IMR-90 (cell line): ENCODE measurements around the gene MYH6. TPM values are rescaled to one million over a fixed set of nuclear protein-coding genes. Genes with fewer than 3 reads are reported as not detected.

Experiments used
- ATAC-seq: fragments of 200-7000 bp; cut with Tn5 transposase; 2 replicates; pipeline ENCODE4 v1.9.1; 2020; ENCODE audit warnings: low read depth, mild to moderate bottlenecking, moderate library complexity
- BruUV-seq: library from RNA; stranded (reverse); fragments of 400-500 nt; replicated peaks from 2 replicates; lab custom pipeline; 2021; lab: Mats Ljungman, UMichigan
- CTCF ChIA-PET: fragments of 300-600 bp; formaldehyde crosslinking; extraction: SDS; loops from one replicate; lab custom pipeline; 2021; ENCODE audit warnings: antibody characterized with exemption; lab: Yijun Ruan, JAX
- POLR2A ChIA-PET: fragments of 300-600 bp; sonication (Branson Sonifier 250); formaldehyde crosslinking; loops from one replicate; lab custom pipeline; 2022; ENCODE audit warnings: antibody characterized with exemption; ENCODE audit not compliant: unreplicated experiment; lab: Charles Lee
- DNase-seq: peaks from one replicate; pipeline ENCODE4 v3.0.0; 2013
- H2AFZ ChIP-seq: replicated peaks from 2 replicates; pipeline ENCODE3; 2013; ENCODE audit warnings: low read length, mild to moderate bottlenecking; ENCODE audit not compliant: poor library complexity
- H2AK5ac ChIP-seq: 2 replicates; pipeline ENCODE4 v1.6.1; 2013; ENCODE audit warnings: low read depth, low read length, inconsistent platforms
- H2AK9ac ChIP-seq: replicated peaks from 2 replicates; pipeline ENCODE3; 2013; ENCODE audit warnings: mild to moderate bottlenecking, low read depth, low read length, moderate library complexity; ENCODE audit not compliant: poor library complexity
- H2BK120ac ChIP-seq: 2 replicates; pipeline ENCODE4 v1.6.1; 2013; ENCODE audit warnings: low read depth, low read length, inconsistent platforms
- H2BK15ac ChIP-seq: 3 replicates; pipeline ENCODE4 v1.6.1; 2013; ENCODE audit warnings: low read depth, low read length, inconsistent platforms
- H2BK20ac ChIP-seq: 2 replicates; pipeline ENCODE4 v1.6.1; 2013; ENCODE audit warnings: low read depth, mild to moderate bottlenecking, inconsistent platforms, low read length, moderate library complexity
- H2BK5ac ChIP-seq: 2 replicates; pipeline ENCODE4 v1.6.1; 2013; ENCODE audit warnings: mild to moderate bottlenecking, low read depth, low read length, inconsistent platforms; ENCODE audit not compliant: poor library complexity, severe bottlenecking
- H3K14ac ChIP-seq: replicated peaks from 2 replicates; pipeline ENCODE4 v1.6.1; 2013; ENCODE audit warnings: low read depth, low read length, inconsistent platforms
- H3K18ac ChIP-seq: 2 replicates; pipeline ENCODE4 v1.6.1; 2013; ENCODE audit warnings: low read depth, low read length, control low read depth
- H3K23ac ChIP-seq: 2 replicates; pipeline ENCODE4 v1.6.1; 2013; ENCODE audit warnings: low read depth, low read length, inconsistent platforms
- H3K27ac ChIP-seq: 2 replicates; pipeline ENCODE4 v1.5.1; 2013; ENCODE audit warnings: mild to moderate bottlenecking, control low read depth, low read length; ENCODE audit not compliant: insufficient read depth
- H3K27me3 ChIP-seq: 2 replicates; pipeline ENCODE4 v1.6.1; 2013; ENCODE audit warnings: low read length; ENCODE audit not compliant: control insufficient read depth, insufficient read depth
- H3K36me3 ChIP-seq: 2 replicates; pipeline ENCODE4 v1.6.1; 2013; ENCODE audit warnings: low read length, mixed read lengths; ENCODE audit not compliant: control insufficient read depth, insufficient read depth
- H3K4ac ChIP-seq: 2 replicates; pipeline ENCODE4 v1.6.1; 2013; ENCODE audit warnings: low read depth, low read length, inconsistent platforms
- H3K4me1 ChIP-seq: 2 replicates; pipeline ENCODE4 v1.6.1; 2013; ENCODE audit warnings: low read length, mixed read lengths; ENCODE audit not compliant: control insufficient read depth, insufficient read depth
- H3K4me2 ChIP-seq: 2 replicates; pipeline ENCODE4 v1.6.1; 2013; ENCODE audit warnings: low read depth, mild to moderate bottlenecking, control low read depth, low read length, moderate library complexity
- H3K4me3 ChIP-seq: 2 replicates; pipeline ENCODE4 v1.5.1; 2013; ENCODE audit warnings: low read depth, mild to moderate bottlenecking, control low read depth, low read length, moderate library complexity; ENCODE audit not compliant: insufficient read depth
- H3K56ac ChIP-seq: 2 replicates; pipeline ENCODE4 v1.6.1; 2013; ENCODE audit warnings: low read length, inconsistent platforms; ENCODE audit not compliant: insufficient read depth; ENCODE audit errors: extremely low read depth
- H3K79me1 ChIP-seq, 2 experiments: 2 replicates each; pipeline ENCODE4 v1.6.1; 2013; ENCODE audit warnings: low read length in 2 of 2, inconsistent platforms in 1 of 2, low read depth in 1 of 2
- H3K9ac ChIP-seq: 2 replicates; pipeline ENCODE4 v1.6.1; 2013; ENCODE audit warnings: low read depth, low read length, control low read depth
- H3K9me1 ChIP-seq: 2 replicates; pipeline ENCODE4 v1.6.1; 2013; ENCODE audit warnings: low read length, inconsistent platforms; ENCODE audit not compliant: insufficient read depth
- H3K9me3 ChIP-seq: 2 replicates; pipeline ENCODE4 v1.6.1; 2013; ENCODE audit warnings: low read length; ENCODE audit not compliant: control insufficient read depth, insufficient read depth
- H4K20me1 ChIP-seq: 2 replicates; pipeline ENCODE4 v1.6.1; 2013; ENCODE audit warnings: low read length, inconsistent platforms; ENCODE audit not compliant: insufficient read depth
- H4K5ac ChIP-seq: 2 replicates; pipeline ENCODE4 v1.6.1; 2013; ENCODE audit warnings: mild to moderate bottlenecking, low read depth, low read length, control low read depth
- H4K8ac ChIP-seq, 2 experiments: 2 replicates each; pipeline ENCODE4 v1.6.1; 2013; ENCODE audit warnings: low read depth in 2 of 2, low read length in 2 of 2, control low read depth in 1 of 2, inconsistent platforms in 1 of 2
- H4K91ac ChIP-seq: 2 replicates; pipeline ENCODE4 v1.6.1; 2013; ENCODE audit warnings: low read depth, low read length, inconsistent platforms; ENCODE audit not compliant: insufficient read depth
- BHLHE40 ChIP-seq: fragments of 150-350 bp; IDR thresholded peaks from 2 replicates; pipeline ENCODE4 v1.6.1; 2016; ENCODE audit warnings: mild to moderate bottlenecking, low read depth, low read length
- CHD1 ChIP-seq: IDR thresholded peaks from 2 replicates; pipeline ENCODE4 v1.6.1; 2012; ENCODE audit warnings: low read depth, low read length, improper control_type of control experiment
- MAZ ChIP-seq: IDR thresholded peaks from 2 replicates; pipeline ENCODE4 v1.6.1; 2012; ENCODE audit warnings: low read depth, mild to moderate bottlenecking, low read length, improper control_type of control experiment, moderate library complexity, borderline replicate concordance
- NFE2L2 ChIP-seq: fragments of 150-350 bp; IDR thresholded peaks from 2 replicates; pipeline ENCODE4 v1.6.1; 2016; ENCODE audit warnings: low read depth, mild to moderate bottlenecking, low read length
- POLR2A ChIP-seq: IDR thresholded peaks from 2 replicates; pipeline ENCODE4 v1.6.1; 2012; ENCODE audit warnings: mild to moderate bottlenecking, low read depth, low read length
- SMC3 ChIP-seq: fragments of 150-350 bp; IDR thresholded peaks from 2 replicates; pipeline ENCODE4 v1.6.1; 2016; ENCODE audit warnings: low read depth, mild to moderate bottlenecking, antibody characterized with exemption, low read length, moderate library complexity
- WGBS, 2 experiments: methylation state at CpG; one replicate each; pipeline versions ENCODE4 v1.1.5 to v1.1.7; 2013; ENCODE audit warnings: missing lambda C conversion rate in 2 of 2; ENCODE audit not compliant: insufficient read length in 1 of 2; ENCODE audit errors: extremely low coverage in 2 of 2; 5-methylcytosine and 5-hydroxymethylcytosine counted together
- dilution Hi-C: fragments of 300-500 bp; cut with HindIII; formaldehyde crosslinking; loops from one replicate; pipeline ENCODE4 v1.14.3; 2018; ENCODE audit warnings: low sequenced_read_pairs; ENCODE audit not compliant: unreplicated experiment
- in situ Hi-C: fragments of 300-500 bp; cut with MboI; formaldehyde crosslinking; loops from 3 replicates; pipeline ENCODE4 v1.14.3; 2019; ENCODE audit warnings: low sequenced_read_pairs, inconsistent platforms, mixed read lengths
- intact Hi-C: fragments of 100-400 bp; cut with micrococcal nuclease; formaldehyde crosslinking; loops from 2 replicates; pipeline ENCODE4 v1.10.0; 2022
- polyA plus RNA-seq, 3 experiments: library from polyadenylated mRNA; depleted of rRNA; stranded (reverse); fragments of >200 nt; gene quantifications; 2 replicates each; pipeline ENCODE4 v1.2.3, GENCODE V29; 2012; ENCODE audit warnings: low replicate concordance in 1 of 3
- total RNA-seq: library from RNA; depleted of rRNA; stranded (reverse); fragments of >200 nt; gene quantifications from 2 replicates; pipeline ENCODE4 v1.2.3, GENCODE V29; 2012

Gene MYH6
- total and polyA plus RNA-seq, 2 of the 4 experiments (the other 2 are of a cell fraction) = not detected

DNA sequence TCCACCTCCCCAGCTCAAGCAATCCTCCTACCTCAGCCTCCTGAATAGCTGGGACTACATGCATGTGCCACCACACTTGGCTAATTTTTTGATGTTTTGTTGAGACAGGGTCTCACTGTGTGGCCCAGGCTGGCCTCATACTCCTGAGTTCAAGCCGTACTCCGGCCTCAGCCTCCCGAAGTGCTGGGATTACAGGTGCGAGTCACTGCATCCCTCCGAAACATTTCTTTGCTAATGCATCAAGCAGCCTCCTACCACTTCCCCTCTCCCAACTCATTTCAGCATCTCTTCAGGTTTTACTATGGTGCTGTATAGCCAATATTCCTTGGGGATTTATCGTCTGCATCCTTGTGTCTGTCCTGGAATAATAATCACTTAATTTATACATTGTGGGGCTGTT, 53.1 kb downstream of the MYH6 start:
- H3K79me1 ChIP-seq = peaks cover 0 to 7% of the 10 kb centered on the region in 2 experiments; a peak in 3 of 4 replicates
- in situ Hi-C loops = no loop called here
- H3K14ac ChIP-seq = no peak overlapping the region
- no peaks in the 10 kb centered on the region for H3K27me3 ChIP-seq
- BruUV-seq = no TSS peak
- H2BK15ac ChIP-seq = no peak overlapping the region
- H3K9me1 ChIP-seq = peaks cover 6% of the 10 kb centered on the region; the same call in 1 of the 2 replicates
- no peak overlapping the region for H3K27ac ChIP-seq
- no peak overlapping the region for H2AK9ac ChIP-seq
- no peak overlapping the region for H4K91ac ChIP-seq
- no peak overlapping the region for H3K4ac ChIP-seq
- no peak overlapping the region for H3K9ac ChIP-seq
- peaks cover 3% of the 10 kb centered on the region; the same call in 1 of the 2 replicates for H3K4me1 ChIP-seq
- ChIA-PET CTCF (no interaction called here), POLR2A (no interaction called here)
- WGBS, 2 experiments = no CpG with 5 or more reads among the region's 6 CpGs
- dilution Hi-C loops = no loop called here
- no peak overlapping the region for H2BK20ac ChIP-seq
- no peaks in the 10 kb centered on the region; the same call in 1 of the 2 replicates for H4K20me1 ChIP-seq
- no peak for TF ChIP-seq POLR2A
- no peak for TF ChIP-seq MAZ
- TF ChIP-seq NFE2L2 = no peak
- TF ChIP-seq BHLHE40 = no peak
- no peak for TF ChIP-seq SMC3
- no peak for TF ChIP-seq CHD1
- ATAC-seq (no peak), DNase-seq (no peak)
- H4K5ac ChIP-seq = no peak overlapping the region
- H2BK120ac ChIP-seq = no peak overlapping the region
- H4K8ac ChIP-seq = no peak overlapping the region
- H2AK5ac ChIP-seq = no peak overlapping the region
- H3K4me2 ChIP-seq = no peak overlapping the region
- no peak overlapping the region for H2AFZ ChIP-seq
- H2BK5ac ChIP-seq = no peak overlapping the region
- no peak overlapping the region for H3K18ac ChIP-seq
- H3K23ac ChIP-seq = no peak overlapping the region
- no peak overlapping the region for H3K4me3 ChIP-seq
- H3K36me3 ChIP-seq = peaks cover 31% of the 10 kb centered on the region
- no peak overlapping the region for H3K56ac ChIP-seq
- intact Hi-C loops = no loop called here
- no peaks in the 10 kb centered on the region for H3K9me3 ChIP-seq
